Trophoblast cell (in vitro differentiated cells and primary cell): ENCODE measurements around the gene TPST1.
A peak's percentile ranks its signal among the peaks of the same experiment; 100 is the strongest.

ENCODE experiments used
- DNase-seq, 2 donors: peaks; one replicate each; pipeline ENCODE4 v3.0.0-alpha.2; 2016
- H2AFZ ChIP-seq: 2 replicates; pipeline ENCODE4 v1.6.1; 2013; ENCODE audit warnings: low read length, moderate library complexity, mild to moderate bottlenecking; ENCODE audit not compliant: insufficient read depth, poor library complexity
- H2AK5ac ChIP-seq: 2 replicates; pipeline ENCODE4 v1.6.1; 2013; ENCODE audit warnings: mild to moderate bottlenecking, low read length
- H2BK120ac ChIP-seq: 2 replicates; pipeline ENCODE4 v1.6.1; 2013; ENCODE audit warnings: low read length, mild to moderate bottlenecking, moderate library complexity; ENCODE audit not compliant: insufficient read depth, poor library complexity
- H2BK12ac ChIP-seq: 2 replicates; pipeline ENCODE4 v1.6.1; 2013; ENCODE audit warnings: mild to moderate bottlenecking, low read length, moderate library complexity
- H2BK5ac ChIP-seq: 2 replicates; pipeline ENCODE4 v1.6.1; 2013; ENCODE audit warnings: low read length, low read depth, moderate library complexity, mild to moderate bottlenecking; ENCODE audit not compliant: poor library complexity
- H3K14ac ChIP-seq: 2 replicates; pipeline ENCODE4 v1.6.1; 2013; ENCODE audit warnings: mild to moderate bottlenecking, low read length
- H3K18ac ChIP-seq: 2 replicates; pipeline ENCODE4 v1.6.1; 2013; ENCODE audit warnings: mild to moderate bottlenecking, low read length
- H3K23ac ChIP-seq: 2 replicates; pipeline ENCODE4 v1.6.1; 2013; ENCODE audit warnings: low read length
- H3K27ac ChIP-seq: 2 replicates; pipeline ENCODE4 v1.5.1; 2013; ENCODE audit warnings: low read depth, mild to moderate bottlenecking, inconsistent platforms, low read length, moderate library complexity
- H3K27me3 ChIP-seq: 2 replicates; pipeline ENCODE4 v1.6.1; 2013; ENCODE audit warnings: inconsistent platforms, mild to moderate bottlenecking, low read length, moderate library complexity; ENCODE audit not compliant: insufficient read depth
- H3K36me3 ChIP-seq, 2 experiments: 1 replicate in 1 of 2; 2 replicates in 1 of 2; pipeline ENCODE4 v1.6.1; 2013; ENCODE audit warnings: low read length in 2 of 2, mild to moderate bottlenecking in 2 of 2, moderate library complexity in 1 of 2; ENCODE audit not compliant: insufficient read depth in 2 of 2, control insufficient read depth in 1 of 2
- H3K4ac ChIP-seq: 2 replicates; pipeline ENCODE4 v1.6.1; 2013; ENCODE audit warnings: low read depth, mild to moderate bottlenecking, low read length, moderate library complexity
- H3K4me1 ChIP-seq, 2 experiments: 1 replicate in 1 of 2; 2 replicates in 1 of 2; pipeline ENCODE4 v1.6.1; 2013; ENCODE audit warnings: low read length in 2 of 2, mild to moderate bottlenecking in 2 of 2, moderate library complexity in 1 of 2; ENCODE audit not compliant: insufficient read depth in 2 of 2, control insufficient read depth in 1 of 2
- H3K4me2 ChIP-seq: 2 replicates; pipeline ENCODE4 v1.6.1; 2013; ENCODE audit warnings: inconsistent platforms, mild to moderate bottlenecking, low read length, moderate library complexity
- H3K4me3 ChIP-seq: 2 replicates; pipeline ENCODE4 v1.5.1; 2013; ENCODE audit warnings: mild to moderate bottlenecking, low read depth, low read length, inconsistent platforms
- H3K79me1 ChIP-seq: one replicate; pipeline ENCODE4 v1.6.1; 2013; ENCODE audit warnings: low read length
- H3K79me2 ChIP-seq: 2 replicates; pipeline ENCODE4 v1.6.1; 2013; ENCODE audit warnings: low read length, mild to moderate bottlenecking; ENCODE audit not compliant: control insufficient read depth, insufficient read depth, poor library complexity
- H3K9ac ChIP-seq: 2 replicates; pipeline ENCODE4 v1.6.1; 2013; ENCODE audit warnings: mild to moderate bottlenecking, low read length
- H3K9me3 ChIP-seq: 2 replicates; pipeline ENCODE4 v1.6.1; 2013; ENCODE audit warnings: low read depth, mild to moderate bottlenecking, control low read depth, inconsistent platforms, low read length; ENCODE audit not compliant: insufficient read depth
- H4K12ac ChIP-seq: 2 replicates; pipeline ENCODE4 v1.6.1; 2013; ENCODE audit warnings: low read depth, mild to moderate bottlenecking, low read length, moderate library complexity
- H4K8ac ChIP-seq: 2 replicates; pipeline ENCODE4 v1.6.1; 2013; ENCODE audit warnings: low read depth, mild to moderate bottlenecking, low read length, moderate library complexity
- H4K91ac ChIP-seq: one replicate; pipeline ENCODE4 v1.6.1; 2013; ENCODE audit warnings: low read depth, mild to moderate bottlenecking, low read length, moderate library complexity
- WGBS: extraction: QIAGEN DNeasy Blood & Tissue Kit; methylation state at CpG from one replicate; pipeline ENCODE4 v1.1.7; 2013; ENCODE audit warnings: missing lambda C conversion rate; ENCODE audit not compliant: insufficient read length, insufficient coverage; ENCODE audit errors: extremely low coverage; 5-methylcytosine and 5-hydroxymethylcytosine counted together

TPST1 gene

GRCh38 chr7:66348531-66348930 lies 143.4 kb downstream of the TPST1 start:
- Histone ChIP-seq H3K79me2 (no peaks in the 10 kb centered on the region), H3K14ac (no peak overlapping the region), H3K23ac (no peak overlapping the region), H4K12ac (no peak overlapping the region), H3K4ac (no peak overlapping the region), H3K27ac (no peak overlapping the region), H2BK12ac (no peak overlapping the region), H4K91ac (no peak overlapping the region), H2AK5ac (no peak overlapping the region), H3K4me3 (no peak overlapping the region), H2AFZ (no peak overlapping the region), H2BK120ac (no peak overlapping the region), H3K36me3 (no peaks in the 10 kb centered on the region), H4K8ac (no peak overlapping the region), H3K9me3 (no peaks in the 10 kb centered on the region), H3K79me1 (no peaks in the 10 kb centered on the region), H3K27me3 (no peaks in the 10 kb centered on the region), H2BK5ac (no peak overlapping the region), H3K4me2 (no peak overlapping the region), H3K18ac (no peak overlapping the region), H3K4me1 (peaks cover 2 to 5% of the 10 kb centered on the region in 2 experiments), H3K9ac (no peak overlapping the region)
- no peak for DNase-seq
- no CpG with 5 or more reads among the region's 4 CpGs for WGBS

DNA sequence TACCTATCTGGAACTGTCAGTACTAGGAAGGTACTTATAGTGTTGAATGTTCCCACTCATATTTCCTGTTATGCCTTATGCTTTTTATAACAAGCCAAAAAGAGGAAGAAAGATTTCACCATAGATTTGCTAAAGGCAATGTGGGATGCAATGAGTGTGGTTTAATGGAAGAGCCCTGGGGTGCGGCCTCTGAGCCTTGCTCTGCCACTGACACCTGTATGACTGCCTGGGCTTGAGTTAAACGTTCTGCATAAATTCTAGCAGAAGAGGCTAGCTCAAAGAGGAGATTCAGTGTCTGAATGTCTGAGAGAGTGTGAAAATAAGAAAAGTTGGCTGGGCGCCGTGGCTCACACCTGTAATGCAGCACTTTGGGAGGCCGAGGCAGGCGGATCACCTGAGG lies 143.8 kb downstream of the TPST1 start:
- Histone ChIP-seq H3K27me3 (no peaks in the 10 kb centered on the region), H3K36me3 (peaks cover 0 to under 1% of the 10 kb centered on the region in 2 experiments), H3K14ac (no peak overlapping the region), H3K27ac (no peak overlapping the region), H4K8ac (no peak overlapping the region), H4K12ac (no peak overlapping the region), H3K79me2 (no peaks in the 10 kb centered on the region), H4K91ac (no peak overlapping the region), H2AK5ac (no peak overlapping the region), H3K18ac (no peak overlapping the region), H2BK120ac (no peak overlapping the region), H2BK12ac (no peak overlapping the region), H3K4me1 (peaks cover 4 to 7% of the 10 kb centered on the region in 2 experiments), H3K79me1 (no peaks in the 10 kb centered on the region), H3K4ac (no peak overlapping the region), H2BK5ac (no peak overlapping the region), H3K23ac (no peak overlapping the region), H2AFZ (no peak overlapping the region), H3K9me3 (no peaks in the 10 kb centered on the region), H3K4me2 (no peak overlapping the region), H3K9ac (no peak overlapping the region), H3K4me3 (no peak overlapping the region)
- no peak for DNase-seq
- whole genome bisulfite sequencing: no CpG with 5 or more reads among the region's 6 CpGs

DNA sequence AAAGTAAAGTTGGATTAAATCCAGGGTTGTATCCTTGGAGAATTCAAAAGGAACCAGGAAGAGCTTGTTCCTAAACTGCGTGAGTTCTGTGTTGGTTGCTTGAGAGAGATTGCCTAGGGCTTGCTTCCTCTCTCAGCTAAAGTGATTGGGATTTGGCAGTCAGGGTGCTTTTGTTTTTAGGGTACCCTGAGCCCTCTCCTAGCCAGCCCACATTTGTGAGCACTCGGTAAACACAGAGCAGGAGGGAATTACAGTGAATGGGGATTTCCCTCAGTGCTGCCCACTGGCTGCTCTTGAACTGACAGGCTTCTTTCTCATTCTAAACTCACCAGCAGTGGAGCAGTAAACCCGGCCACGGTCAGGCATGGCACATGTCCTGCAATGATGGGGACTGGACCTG lies 146.9 kb downstream of the TPST1 start:
- peaks cover 3% of the 10 kb centered on the region for H3K79me1 ChIP-seq

GRCh38 chr7:66353547-66353946 lies 148.4 kb downstream of the TPST1 start:
- Histone ChIP-seq H3K23ac (no peak overlapping the region), H3K4ac (no peak overlapping the region), H2AFZ (no peak overlapping the region), H3K27me3 (no peaks in the 10 kb centered on the region), H3K79me1 (peaks cover 3% of the 10 kb centered on the region), H3K4me3 (no peak overlapping the region), H2BK12ac (no peak overlapping the region), H4K12ac (no peak overlapping the region), H4K8ac (no peak overlapping the region), H3K4me1 (peaks cover 12 to 16% of the 10 kb centered on the region in 2 experiments), H3K4me2 (no peak overlapping the region), H3K79me2 (no peaks in the 10 kb centered on the region), H3K18ac (no peak overlapping the region), H3K9me3 (no peaks in the 10 kb centered on the region), H3K14ac (no peak overlapping the region), H2BK120ac (no peak overlapping the region), H2AK5ac (no peak overlapping the region), H3K36me3 (peaks cover 0 to 2% of the 10 kb centered on the region in 2 experiments), H3K9ac (no peak overlapping the region), H4K91ac (no peak overlapping the region), H2BK5ac (no peak overlapping the region), H3K27ac (no peak overlapping the region)
- DNase-seq: peak; percentile 90
- WGBS: no CpG with 5 or more reads among the region's 5 CpGs

More for the DNA sequence above, 146.9 kb downstream of the TPST1 start:
- Histone ChIP-seq H3K79me2 (no peaks in the 10 kb centered on the region), H2BK12ac (no peak overlapping the region), H3K27ac (no peak overlapping the region), H3K36me3 (peaks cover 0 to 2% of the 10 kb centered on the region in 2 experiments), H2AFZ (no peak overlapping the region), H3K18ac (peak overlapping the region; percentile 75), H3K4me2 (no peak overlapping the region), H3K14ac (no peak overlapping the region), H3K4me1 (peaks cover 12 to 16% of the 10 kb centered on the region in 2 experiments), H3K23ac (no peak overlapping the region), H2BK120ac (no peak overlapping the region), H2BK5ac (no peak overlapping the region), H4K91ac (no peak overlapping the region), H3K27me3 (no peaks in the 10 kb centered on the region), H2AK5ac (no peak overlapping the region), H3K4ac (no peak overlapping the region), H3K9ac (no peak overlapping the region), H4K12ac (no peak overlapping the region), H4K8ac (no peak overlapping the region), H3K4me3 (no peak overlapping the region), H3K9me3 (no peaks in the 10 kb centered on the region)
- no CpG with 5 or more reads among the region's 4 CpGs for WGBS
- DNase-seq: no peak
